DMS153 (cell line): Measurements from ENCODE around the gene MAPK8IP3.

Experiments used
- DNase-seq: peaks from one replicate; lab custom pipeline; 2025; lab: John Stamatoyannopoulos, UW

The MAPK8IP3 gene

DNA sequence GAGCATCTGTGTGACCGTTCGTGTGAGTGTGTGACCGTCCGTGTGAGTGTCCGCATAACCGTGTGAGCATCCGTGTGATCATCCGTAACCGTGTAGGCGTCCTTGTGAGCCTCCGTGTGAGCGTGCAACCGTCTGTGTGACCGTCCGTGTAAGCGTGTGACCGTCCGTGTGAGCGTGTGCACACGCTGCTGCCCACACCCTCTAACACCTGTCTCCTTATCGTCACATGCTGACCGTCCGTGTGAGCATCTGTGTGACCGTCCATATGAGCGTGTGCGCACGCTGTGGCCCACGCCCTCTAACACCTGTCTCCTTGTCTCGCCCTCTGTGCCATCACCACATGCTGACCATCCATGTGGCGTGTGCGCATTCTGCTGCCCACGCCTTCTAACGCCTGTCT is 34.2 kb downstream of the MAPK8IP3 start:
- no peak for DNase-seq

DNA sequence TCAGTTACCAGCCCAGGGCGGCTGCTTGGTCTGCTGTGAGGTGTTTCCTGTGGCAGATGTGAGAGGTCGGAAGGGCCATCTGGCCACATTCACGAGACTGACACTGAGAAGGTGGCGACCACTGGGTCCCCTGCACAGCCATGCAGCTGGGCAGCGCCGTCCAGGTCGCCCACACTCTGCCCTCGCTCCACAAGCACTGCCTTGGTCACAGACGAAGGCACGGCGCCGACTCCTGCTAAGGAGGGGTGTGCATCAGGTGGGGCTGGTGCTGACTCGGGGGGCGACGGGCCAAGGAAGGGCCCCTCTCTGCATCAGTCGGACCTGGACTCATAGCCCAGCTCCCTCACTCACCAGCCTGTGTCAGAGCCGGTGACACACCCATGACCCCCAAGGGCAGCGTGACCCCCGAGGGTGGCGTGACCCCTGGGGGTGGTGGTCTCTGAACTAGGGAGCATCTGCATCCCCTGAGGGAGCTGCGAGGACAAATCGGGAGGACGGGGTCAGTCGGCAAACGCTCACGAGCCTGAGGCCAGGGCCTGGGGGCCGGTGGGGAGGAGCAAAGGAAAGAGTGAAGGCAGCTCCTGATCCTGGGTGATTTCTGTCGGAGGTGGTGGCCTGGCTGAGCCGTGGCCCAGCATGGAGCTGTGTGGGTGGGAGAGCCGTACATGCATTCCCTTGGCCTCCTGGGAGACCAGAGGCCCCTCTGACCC is 34.9 kb downstream of the MAPK8IP3 start:
- DNase-seq = no peak

DNA sequence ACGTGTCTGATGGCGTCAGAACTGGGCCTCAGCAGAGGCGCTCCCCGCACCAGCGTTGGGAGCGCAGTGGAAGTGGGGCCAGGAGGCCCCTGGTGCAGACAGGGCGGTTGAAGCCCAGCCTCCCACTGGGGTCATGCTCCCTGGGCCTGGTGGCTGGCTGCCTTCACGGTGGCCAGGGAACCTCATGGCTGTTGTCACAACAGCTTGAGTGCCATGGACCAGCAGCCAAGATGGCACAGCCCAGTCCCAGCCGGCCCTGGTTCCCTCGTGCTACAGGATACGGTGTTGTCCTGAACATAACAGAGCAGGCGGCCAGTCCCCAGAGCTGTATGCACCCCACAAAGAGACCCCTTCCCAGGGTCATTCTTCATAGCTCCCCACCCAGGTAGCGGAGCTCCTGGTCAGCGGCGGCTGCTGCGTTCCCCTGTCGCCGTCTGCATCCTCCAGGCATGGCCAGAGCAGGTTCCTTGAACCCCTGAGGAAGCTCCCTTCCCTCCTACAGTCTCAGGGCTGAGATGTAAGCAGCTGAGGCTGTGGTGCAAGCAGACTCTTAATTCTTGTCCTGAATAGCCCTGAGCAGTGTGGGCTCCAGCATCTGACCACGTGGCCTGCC is 35.7 kb downstream of the MAPK8IP3 start:
- no peak for DNase-seq

DNA sequence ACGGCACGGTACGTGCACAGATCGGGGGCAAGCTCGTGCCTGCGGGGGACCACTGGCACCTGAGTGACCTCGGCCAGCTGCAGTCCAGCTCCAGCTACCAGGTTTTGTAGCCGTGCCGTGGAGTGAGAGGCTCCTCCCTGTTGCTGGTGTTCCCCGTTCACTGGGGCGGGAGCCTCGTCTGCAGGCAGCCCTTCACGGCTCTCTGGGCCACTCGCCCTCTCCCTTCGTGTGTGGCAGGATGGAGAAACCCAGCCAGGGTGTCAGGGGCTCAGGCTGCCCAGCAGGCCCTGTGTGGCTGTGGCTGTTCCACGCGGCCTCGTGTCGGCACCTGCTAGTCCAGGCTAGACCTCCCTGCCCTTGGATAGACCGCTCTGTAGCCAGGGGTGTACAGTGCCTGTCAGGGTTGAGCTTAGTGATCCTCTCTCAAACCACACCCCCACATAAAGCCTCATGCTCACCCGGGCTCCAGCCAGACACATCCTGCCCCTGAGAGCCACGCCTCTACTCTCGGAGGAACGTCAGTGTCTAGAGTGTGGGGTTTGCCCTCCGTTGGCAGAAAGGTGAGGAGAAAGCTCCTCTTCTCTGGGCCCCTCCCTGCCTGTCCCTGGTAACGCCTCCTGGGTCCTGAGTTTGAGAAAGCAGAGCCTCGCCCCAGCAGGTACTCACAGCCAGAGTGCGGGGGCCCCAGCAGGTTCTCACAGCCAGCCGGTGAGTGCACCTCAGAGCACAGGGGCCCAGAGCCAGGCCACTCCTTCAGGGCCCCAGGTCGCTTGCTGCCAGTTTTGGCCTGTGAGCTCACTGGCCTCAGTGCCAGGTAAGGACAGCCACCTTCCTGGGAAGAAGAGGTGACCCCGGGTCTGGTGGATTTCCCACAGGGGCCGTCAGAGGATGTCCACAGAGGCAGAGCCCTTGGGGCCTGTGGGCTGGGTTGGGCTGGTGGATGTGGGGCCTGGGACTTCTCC is 37.7 kb downstream of the MAPK8IP3 start:
- no peak for DNase-seq

DNA sequence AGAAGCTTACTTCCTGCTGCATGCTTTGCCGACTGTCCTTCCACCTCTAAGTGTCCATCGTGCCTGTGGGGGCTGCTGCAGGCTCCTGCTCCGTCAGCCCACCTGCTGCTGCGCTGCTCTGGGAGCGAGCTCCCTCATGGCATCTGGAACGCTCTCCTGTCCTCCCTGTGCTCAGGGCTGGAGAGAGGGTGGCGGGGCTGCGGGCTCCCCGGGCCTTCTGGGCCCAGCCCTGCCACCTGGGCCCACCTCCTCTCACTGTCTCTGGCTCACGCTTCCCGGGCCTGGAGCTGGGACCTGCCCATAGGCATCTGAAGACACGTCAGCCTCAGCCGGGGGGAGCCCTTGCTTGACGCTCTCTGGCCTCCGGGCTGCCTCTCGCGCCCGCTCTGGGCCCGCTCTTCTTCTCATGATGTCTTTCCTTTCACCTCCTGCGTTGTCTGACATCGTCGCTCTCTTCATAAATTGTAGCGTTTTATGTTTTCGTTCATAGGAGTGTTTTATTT is 38.4 kb downstream of the MAPK8IP3 start:
- no peak for DNase-seq

DNA sequence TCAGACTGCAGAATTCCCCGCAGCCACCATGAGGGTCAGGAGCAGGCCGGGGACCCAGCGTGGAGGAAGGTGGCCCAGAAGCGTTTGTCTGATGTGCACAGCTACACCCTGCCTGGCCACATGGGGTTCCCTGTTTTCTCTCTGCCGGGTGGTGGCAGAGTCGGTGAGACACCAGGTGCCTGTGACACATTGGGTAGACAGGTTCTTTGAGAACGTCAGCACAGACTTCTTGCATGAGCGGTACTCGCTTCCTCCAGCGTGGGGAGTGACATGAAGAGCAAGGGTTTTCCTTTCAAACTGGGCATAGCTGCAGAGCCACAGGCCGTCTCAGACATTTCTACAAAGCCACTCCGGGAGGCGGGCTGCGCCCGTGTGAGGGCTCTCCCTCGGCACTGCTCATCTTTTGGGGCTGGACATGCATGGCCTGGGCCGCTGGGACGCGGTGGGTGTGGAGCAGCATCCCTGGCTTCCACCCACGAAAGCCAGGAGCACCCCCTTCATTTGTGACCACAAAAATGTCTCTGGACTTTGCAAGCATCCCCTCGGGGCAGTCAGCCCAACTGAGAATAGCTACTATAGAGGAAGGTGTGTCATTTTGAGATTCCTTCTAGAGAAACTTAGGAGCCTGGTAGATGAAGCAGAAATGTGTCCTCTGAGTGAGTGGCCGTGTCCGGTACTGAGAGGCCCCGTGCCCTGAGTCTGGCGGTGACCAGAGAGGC is 39.3 kb downstream of the MAPK8IP3 start:
- no peak for DNase-seq

DNA sequence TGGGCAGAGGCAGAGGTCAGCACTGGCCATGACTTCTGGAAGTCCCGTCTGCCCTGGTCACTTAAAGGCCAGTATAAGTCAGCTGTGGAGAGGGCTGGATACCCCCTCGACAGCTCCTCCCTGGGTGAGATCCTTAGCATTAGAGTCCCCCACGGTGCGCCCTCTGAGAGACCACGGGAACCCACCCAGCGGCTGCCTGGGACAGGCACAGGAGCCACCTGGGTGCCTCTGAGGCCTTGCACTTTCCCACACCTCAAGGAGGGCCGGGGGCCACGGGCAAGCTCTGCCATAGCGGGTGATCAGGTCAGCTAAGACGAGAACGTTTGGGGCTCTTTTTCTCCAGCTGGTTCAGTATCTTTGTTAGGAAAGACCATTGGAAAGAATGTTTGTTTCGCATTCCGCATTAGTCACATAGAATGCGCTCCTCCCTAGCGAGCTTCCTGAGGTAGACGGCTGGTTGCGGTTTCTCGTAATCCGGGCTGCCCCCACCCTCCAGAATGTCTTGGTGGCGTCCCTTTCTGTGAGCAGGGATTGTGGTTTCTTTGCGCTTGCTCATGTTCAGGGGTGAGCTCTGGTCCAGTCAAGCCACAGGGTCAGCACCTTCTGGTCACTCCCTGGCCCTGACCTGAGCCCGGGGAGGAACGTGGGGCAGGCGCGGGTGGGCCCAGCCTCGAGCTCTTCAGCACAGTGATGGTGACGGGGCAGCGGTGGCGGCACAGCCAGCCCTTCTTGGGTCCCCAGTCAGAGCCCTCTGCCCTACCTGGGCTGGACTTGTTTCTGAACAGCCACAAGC is 40.1 kb downstream of the MAPK8IP3 start:
- no peak for DNase-seq

DNA sequence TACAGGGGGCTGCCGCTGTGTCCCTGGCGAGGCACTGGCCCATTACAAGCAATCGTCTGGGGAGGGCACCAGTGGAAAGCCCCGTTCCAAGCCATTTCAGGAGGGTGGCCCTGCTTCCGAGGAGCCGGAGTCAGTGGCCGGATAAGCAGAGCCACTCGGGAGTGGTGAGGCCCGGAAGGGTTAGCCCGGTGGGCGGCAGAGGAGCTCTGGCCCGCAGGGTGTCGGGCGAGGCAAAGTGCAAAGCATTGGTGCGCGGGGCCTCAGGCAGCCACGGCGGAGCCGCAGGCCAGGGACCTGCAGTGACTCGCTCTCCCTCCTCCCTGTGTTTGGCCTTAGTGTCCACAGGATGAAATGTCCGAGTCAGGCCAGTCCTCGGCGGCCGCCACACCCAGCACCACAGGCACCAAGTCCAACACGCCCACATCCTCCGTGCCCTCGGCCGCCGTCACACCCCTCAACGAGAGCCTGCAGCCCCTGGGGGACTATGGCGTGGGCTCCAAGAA is 40.7 kb downstream of the MAPK8IP3 start:
- no peak for DNase-seq

DNA sequence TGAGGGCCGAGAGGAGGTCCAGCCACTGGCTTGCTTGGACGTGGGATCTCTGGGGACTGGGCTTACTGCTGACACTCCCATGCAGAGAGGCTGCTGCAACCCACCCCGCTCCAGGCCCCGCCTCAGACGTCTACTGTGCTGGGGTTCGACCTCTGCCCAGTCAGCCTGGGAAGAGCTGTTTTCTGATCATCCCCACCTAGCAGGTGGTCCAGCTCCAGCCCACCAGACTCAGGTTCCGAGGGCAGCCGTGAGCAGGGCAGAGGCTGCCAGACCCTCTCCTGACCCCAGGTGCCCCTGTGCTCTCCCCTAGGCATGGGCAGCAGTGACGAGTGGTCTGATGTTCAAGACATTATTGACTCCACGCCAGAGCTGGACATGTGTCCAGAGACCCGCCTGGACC is 41.9 kb downstream of the MAPK8IP3 start:
- no peak for DNase-seq

DNA sequence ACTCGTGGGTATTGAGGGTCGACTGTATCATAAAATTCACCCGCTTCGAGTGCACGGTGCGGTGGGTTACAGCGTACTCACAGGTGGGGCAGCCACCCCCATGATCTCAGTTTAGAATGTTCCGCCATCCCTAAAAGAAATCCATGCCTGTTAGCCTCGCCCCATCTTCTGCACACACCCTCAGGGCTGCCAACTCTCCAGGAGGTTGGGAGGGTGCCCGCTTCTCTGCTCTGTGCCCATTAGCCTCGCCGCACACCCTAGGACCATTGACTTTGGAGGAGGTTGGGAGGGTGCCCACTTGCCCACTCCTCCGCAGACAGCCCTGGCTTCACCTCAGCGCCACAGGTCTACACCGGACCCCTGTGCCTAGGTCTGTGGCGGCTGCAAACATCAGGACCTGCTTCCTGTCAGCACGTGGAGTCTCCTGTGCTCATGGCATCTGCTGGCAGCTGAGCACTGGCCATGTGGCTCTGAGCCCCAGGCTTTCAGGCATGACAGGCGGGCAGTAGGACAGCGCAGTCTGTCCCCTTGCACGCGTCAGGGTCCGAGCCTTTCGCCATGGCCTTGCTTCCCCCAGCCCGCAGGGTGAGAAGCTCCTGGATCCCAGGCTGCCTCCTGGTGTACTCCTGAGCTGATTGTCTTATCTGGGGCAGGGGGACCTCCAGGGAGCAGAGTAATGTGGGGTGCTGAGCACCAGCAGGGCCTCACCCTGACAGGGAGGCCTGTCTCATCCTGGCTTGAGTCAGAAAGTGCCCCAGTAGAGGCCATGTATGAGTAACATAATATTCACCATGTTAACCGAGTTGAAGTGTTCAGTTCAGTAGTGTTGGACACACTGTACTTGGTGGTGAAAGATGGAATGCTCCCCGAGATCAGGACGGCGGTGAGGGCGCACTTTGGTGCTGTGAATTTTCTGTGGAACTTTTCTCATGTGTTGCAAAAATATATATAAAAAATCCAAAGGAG is 43.4 kb downstream of the MAPK8IP3 start:
- DNase-seq = no peak

DNA sequence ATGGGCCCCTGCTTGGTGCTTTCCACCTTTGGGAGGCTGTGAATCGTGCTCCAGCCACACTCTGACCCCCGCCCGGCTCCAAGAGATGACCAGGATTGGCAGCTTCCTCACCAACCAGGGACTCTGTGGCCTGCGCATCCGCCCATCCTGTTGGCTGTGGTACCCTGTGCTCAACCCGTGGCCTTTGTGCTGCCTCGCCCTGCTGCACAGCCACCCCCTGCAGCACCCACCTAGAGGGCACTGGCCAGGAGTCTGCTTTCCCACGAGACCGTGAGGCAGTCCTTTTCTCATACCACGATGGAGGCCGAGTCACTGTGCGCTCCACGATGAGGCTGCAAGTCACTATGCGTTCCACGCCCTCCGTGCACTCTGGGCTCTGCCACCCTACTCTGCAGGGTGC is 46.0 kb downstream of the MAPK8IP3 start:
- DNase-seq = no peak

DNA sequence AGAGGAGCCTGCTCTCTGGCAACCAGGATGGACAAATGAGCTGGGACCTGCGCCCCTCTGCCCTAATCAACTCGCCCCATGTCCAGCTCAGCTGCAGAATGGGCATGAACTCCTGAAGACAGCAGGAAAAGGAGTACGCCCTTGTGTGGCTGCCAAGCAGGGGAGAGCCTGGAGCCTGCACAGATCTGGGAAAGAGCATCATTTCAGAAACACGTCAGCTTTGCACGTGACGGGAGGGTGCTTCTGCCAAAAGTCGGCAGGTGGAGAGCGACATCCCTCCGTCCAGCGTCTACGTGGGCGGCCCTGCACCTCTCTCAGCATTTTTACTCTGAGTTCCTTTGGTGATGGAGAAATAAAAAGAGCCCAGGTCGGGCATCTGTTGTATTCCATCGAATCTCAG is 46.9 kb downstream of the MAPK8IP3 start:
- DNase-seq = no peak

DNA sequence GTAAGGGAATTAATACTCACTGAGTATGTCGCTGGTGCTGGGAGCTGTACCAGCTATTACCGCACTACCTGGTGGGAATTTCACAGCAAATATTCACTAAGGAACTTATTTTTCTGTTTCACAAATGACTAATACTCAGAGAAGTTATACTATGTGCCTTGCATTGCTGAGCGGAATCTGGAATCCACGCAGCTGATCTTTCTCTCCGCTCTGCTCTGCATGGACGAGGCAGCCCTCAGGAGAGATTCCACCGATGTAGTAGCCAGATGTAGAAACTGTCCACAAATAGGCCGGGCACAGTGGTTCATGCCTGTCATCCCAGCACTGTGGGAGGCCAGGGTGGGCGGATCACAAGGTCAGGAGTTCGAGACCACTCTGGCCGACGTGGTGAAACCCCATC is 48.2 kb downstream of the MAPK8IP3 start:
- DNase-seq = no peak

DNA sequence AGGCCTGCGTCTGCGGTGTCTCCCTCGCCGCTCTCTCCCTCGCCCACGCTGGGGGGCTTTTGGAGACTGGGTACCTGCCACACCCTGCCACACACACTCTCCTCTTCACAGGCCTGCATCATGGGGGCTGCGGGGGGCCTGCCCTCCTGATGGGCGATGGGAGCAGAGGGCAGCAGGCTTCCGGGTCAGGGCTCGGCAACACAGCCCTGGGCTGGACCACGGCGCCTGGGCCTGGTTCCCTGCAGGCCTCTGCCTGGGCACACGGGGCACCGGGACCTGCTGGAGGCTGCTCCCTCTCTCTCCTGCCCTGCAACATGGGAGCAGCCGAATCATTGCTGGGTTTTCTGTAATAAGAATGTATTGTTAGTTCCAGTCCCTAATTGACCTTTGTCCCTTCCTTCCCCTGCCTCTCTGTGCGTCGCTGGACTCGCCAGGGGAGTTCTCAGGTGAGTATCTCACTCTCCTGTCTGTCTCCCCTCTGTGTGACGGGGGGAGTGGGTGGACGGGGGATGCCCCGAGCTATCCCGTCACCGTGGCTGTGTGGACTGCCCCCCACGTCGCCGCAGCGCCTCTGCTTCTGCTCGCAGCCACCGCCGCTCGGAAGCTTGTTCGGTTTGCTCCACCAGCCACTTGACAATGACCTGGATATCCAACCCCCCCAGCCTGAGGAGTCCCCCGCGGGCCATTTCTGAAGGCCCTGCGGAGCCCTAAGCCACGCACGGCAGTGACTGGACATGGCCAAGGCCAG is 51.9 kb downstream of the MAPK8IP3 start:
- no peak for DNase-seq

DNA sequence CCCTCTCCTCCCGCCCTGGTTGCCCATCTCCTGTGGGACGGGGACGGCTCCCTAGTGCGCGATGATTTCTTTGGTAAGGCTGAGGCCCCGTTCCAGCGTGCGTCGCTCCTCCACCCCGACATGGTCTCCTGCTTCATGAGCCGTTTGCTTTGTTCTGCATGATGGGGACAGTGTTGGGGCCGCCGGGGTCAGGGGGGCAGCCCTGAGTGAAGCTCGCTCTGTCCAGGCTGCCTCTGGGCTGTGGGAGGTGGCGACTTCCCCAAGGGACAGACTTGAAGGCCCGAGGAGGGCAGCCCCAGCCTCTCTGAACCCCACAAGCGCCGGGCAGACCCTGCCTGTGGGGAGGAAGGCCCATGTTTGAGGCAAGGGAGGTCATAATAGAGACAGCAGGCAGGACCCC is 52.9 kb downstream of the MAPK8IP3 start:
- no peak for DNase-seq

DNA sequence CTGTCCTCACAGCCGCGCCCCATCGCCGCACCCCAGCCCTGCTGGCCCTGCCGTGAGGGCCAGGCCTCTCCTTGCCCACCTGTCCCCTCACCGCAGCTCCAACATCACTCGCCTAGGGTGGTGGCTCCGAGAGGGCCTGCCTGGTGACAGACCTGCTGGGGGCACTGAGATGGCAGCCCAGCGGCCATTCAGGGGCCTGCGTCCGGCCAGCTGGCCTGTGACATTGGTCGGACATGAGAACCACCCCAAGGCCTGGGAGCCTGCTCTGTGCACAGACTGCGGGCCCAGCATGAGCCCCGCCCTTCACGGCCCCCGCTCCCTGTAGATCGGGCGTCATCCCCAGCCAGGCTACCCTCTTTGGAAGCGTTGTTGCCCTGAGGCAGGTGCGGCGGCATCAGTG is 53.5 kb downstream of the MAPK8IP3 start:
- DNase-seq = no peak

DNA sequence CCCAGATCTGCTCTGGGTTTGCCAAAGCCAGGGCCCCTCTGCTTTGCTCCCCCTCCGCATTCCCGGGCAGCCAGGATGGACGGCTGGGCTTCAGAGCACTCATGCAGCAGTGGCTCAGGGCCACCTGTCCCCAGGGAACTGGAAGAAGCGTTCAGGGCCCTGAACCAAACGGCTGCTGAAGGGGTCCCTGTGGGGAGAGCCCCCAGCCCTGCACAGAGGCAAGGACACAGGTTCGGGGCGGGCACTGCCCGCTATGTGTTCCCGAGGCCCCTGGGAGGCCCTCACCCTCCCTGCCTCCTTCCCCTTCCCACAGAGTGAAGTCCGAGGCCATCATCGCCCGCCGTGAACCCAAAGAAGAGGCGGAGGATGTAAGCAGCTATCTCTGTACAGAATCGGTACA is 54.9 kb downstream of the MAPK8IP3 start:
- DNase-seq = no peak

DNA sequence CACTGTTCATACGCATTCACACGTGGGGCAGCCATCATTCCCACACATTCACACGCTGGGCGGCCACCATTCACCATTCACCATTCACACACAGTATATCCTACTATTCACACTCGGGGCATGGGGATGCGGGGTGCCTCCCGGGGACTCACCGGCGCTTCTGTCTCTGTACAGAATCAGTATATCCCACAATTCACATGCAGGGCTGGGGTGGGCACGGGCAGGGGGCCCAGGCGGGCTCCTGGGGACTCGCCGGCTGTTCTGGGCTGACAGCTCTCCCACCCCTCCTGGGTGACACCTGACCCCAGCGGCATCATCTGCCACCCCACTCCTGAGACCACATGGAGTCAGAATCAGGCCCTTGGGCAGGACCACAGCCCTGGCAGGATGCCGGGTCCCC is 55.8 kb downstream of the MAPK8IP3 start:
- DNase-seq = no peak
